HEK293 (cell line): ENCODE measurements around the gene CARD11.

Experiments
- CTCF ChIA-PET: fragments of 350-600 bp; formaldehyde crosslinking; extraction: SDS; loops from one replicate; lab custom pipeline; 2021; ENCODE audit warnings: antibody characterized with exemption; lab: Yijun Ruan, JAX
- POLR2A ChIA-PET: fragments of 300-600 bp; formaldehyde crosslinking; extraction: SDS; loops from one replicate; lab custom pipeline; 2020; ENCODE audit warnings: antibody characterized with exemption, inconsistent platforms; lab: Yijun Ruan, JAX
- H3K27ac ChIP-seq: fragments of 200-500 bp; sonication (Bioruptor generic); 2 replicates; pipeline ENCODE4 v1.5.1; 2014; ENCODE audit warnings: low read depth, low read length, control low read depth, inconsistent platforms; ENCODE audit errors: extremely low read depth
- H3K36me3 ChIP-seq, 2 experiments: fragments of 200-500 bp in 1 of 2; sonication (Bioruptor generic) in 1 of 2; 1 replicate in 1 of 2; 2 replicates in 1 of 2; pipeline ENCODE4 v1.5.1; 2014 to 2017; ENCODE audit warnings: inconsistent platforms in 2 of 2, low read length in 2 of 2; ENCODE audit not compliant: control insufficient read depth in 2 of 2, insufficient read depth in 1 of 2
- H3K4me1 ChIP-seq: fragments of 200-500 bp; sonication (Bioruptor generic); 2 replicates; pipeline ENCODE4 v1.5.1; 2014; ENCODE audit warnings: mild to moderate bottlenecking, low read length, inconsistent platforms; ENCODE audit not compliant: control insufficient read depth, insufficient read depth
- H3K4me3 ChIP-seq: 2 replicates; pipeline ENCODE4 v1.5.1; 2011; ENCODE audit warnings: low read depth, mild to moderate bottlenecking, control low read depth, low read length, moderate library complexity
- H3K9me3 ChIP-seq: fragments of 200-500 bp; sonication (Bioruptor generic); 2 replicates; pipeline ENCODE4 v1.5.1; 2014; ENCODE audit warnings: low read depth, low read length, inconsistent platforms; ENCODE audit not compliant: control insufficient read depth, insufficient read depth
- MYNN ChIP-seq: fragments of 450-650 bp; formaldehyde crosslinking; IDR thresholded peaks from 2 replicates; pipeline ENCODE4 v1.5.1; 2016; ENCODE audit warnings: missing biosample characterization, missing genetic modification characterization, borderline replicate concordance
- ZIC2 ChIP-seq: fragments of 450-650 bp; formaldehyde crosslinking; IDR thresholded peaks from 2 replicates; pipeline ENCODE4 v1.5.1; 2016; ENCODE audit warnings: missing biosample characterization, missing genetic modification characterization

CARD11 gene

DNA sequence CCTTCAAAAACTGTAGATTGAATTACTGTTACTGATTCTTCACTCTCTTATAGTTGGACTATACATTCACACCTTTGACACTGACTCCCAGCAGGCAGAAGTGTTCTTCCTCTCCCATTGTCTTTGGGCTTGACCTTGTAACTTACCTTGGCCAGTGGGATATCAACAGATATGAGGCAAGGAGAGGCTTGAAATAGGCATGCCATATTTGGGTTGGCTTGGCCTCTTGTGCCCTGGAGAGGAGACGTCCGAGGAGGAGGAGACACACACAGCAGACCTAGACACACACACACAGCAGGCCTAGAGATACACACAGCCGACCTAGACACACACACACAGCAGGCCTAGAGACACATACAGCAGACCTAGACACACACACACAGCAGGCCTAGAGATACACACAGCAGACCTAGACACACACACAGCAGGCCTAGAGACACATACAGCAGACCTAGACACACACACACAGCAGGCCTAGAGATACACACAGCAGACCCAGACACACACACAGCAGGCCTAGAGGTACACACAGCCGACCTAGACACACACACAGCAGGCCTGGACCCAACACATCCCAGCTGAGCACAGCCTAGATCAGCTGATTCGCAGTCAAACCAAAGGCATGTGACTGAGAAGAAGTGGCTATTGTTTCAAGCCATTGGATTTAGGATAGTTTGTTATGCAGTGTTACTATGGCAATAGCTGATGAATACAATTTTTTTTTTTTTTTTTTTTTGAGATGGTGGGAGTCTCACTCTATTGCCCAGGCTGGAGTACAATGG is 187.1 kb downstream of the CARD11 start:
- POLR2A ChIA-PET = no interaction called here
- no peaks in the 10 kb centered on the region for H3K9me3 ChIP-seq
- CTCF ChIA-PET = interaction anchor here (0.6 to 0.9 kb wide), 2 partner anchors 57 to 298 kb away, joined by 3 to 10 read pairs; no protein-coding TSS in a partner anchor

More for the DNA sequence above, 187.1 kb downstream of the CARD11 start:
- Histone ChIP-seq H3K27ac (no peak overlapping the region), H3K4me1 (no peaks in the 10 kb centered on the region), H3K36me3 (no peaks in the 10 kb centered on the region), H3K4me3 (no peak overlapping the region)
- TF ChIP-seq ZIC2 (peak; percentile 87), MYNN (tag by site-specific recombination) (no peak)
